OCI-LY7 (cell line): ENCODE measurements around the gene BRSK2.

ENCODE experiments used
- CTCF ChIP-seq: fragments of 200-600 bp; sonication (generic); conservative IDR thresholded peaks from 2 replicates; pipeline ENCODE4 v1.5.1; 2014; ENCODE audit warnings: mild to moderate bottlenecking, antibody characterized with exemption, low read length, moderate library complexity, mixed read lengths
- EZH2phosphoT487 ChIP-seq: fragments of 200-600 bp; sonication (generic); IDR thresholded peaks from 2 replicates; pipeline ENCODE4 v1.6.1; 2018; ENCODE audit warnings: low read depth, borderline replicate concordance, mild to moderate bottlenecking, mixed run types, antibody characterized with exemption, low read length, moderate library complexity, mixed read lengths

DNA sequence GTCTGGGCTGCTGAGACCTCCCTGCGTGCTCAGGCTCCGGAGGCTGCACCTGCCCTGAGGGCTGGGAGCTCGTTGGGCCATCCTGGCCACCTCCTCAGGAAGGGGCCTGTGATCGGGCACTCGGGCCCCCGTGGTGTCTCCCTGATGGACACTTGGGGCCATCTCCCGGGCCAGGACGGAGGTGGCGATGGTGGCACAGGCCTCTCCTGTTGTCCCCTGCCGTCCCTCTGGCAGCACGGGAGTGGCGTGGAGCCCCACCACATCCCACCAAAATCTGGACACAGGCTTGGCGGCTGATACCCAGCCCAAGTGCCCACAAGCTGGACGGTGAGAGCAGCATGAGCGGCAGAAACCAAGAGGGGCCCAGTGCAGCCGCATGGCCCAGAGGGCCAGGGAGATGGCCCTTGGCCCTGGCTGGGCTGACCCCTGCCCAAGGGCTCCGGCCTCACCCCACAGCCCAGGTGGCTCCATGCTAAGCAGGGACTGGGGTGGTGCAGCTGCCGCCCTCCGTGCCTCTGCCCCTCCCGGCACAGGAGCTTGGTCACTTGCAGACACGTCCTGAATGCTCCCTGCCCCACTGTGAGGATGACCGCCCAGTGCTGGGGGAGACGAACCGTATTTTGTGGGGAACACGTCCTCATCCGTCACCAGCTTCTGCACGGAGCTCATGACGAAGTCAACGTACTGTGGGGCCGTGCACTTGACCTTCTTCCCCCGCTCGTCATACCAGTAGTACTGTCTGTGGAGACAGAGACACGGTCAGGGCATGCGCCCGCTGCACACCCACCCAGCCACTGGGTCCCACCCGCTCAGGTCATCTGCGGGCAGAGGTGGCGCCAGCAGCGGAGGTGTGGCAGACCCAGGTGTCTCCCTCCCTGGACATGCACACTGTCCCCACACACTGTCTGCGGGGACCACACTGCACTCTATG is 81.2 kb downstream of the BRSK2 start:
- no peak for TF ChIP-seq CTCF
- no peak for TF ChIP-seq EZH2phosphoT487
